ENCODE data around the gene TTC8.

The TTC8 gene

DNA sequence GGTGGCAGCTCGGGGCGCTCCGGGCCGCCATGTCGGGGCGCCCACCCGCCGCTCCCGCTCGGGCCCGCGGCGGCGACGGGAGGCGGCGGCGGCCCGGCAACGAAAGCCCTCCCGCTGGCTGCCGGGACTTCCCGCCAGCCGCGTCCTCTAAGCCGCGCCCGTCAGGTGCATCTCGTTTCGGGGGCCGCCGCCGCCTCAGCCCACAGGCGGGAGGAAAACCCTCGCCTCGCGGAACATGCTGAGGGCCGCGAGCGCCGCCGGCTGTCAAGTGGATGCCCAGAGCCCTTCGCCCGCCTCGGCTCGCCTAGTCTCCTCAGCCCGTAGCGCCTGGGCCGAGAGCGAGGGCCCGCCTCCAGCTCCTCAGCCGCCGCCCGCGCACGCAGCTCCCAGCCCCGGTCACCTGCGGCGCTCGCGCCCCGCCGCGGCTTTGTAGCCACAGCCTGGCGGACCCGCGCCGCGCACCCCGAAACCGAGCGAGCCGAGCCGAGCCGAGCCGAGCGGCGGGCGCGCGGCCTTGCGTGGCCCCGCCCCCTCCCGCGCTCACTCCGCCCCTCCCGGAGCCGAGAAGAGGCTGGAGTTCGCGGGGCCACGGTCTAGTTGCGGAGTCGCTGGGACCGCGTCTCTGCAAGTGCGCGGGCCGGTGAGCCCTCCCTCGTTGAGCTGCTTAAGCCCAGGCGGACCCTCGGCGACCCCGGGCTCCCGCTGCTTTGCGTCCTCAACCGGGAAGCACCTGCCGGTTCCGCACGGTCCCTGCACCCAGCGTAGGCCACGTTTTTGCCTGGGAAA lies 31.8 kb upstream of the TTC8 start, which contains the start of gene EML5:
Gene EML5 (minus strand): TSS at position 481 of the 786 bp plus-strand sequence. CDS start 450 bp downstream, at position 31.
- CTCF ChIA-PET: interaction anchor here (0.6 to 2.0 kb wide), 5 partner anchors 36 to 125 kb away, joined by 3 to 7 read pairs (median 3); no protein-coding TSS in a partner anchor
- POLR2A ChIA-PET: interaction anchor here (1.0 to 1.4 kb wide), 2 partner anchors 32 to 211 kb away, joined by 3 to 11 read pairs; partner anchors contain the start of gene TTC8
- Histone ChIP-seq H3K27ac (ENCODE audit: extremely low read depth, low read depth, low read length) (peak within 1 kb of the TSS; percentile 92), H3K36me3 (ENCODE audit: control insufficient read depth in 2 of 2, insufficient read depth in 1 of 2, low read length in 2 of 2) (no peaks in the 10 kb centered on the region), H3K4me1 (ENCODE audit: control insufficient read depth, insufficient read depth, low read length) (peaks cover 16% of the 10 kb centered on the region), H3K9me3 (ENCODE audit: control insufficient read depth, insufficient read depth, low read depth, low read length) (no peaks in the 10 kb centered on the region), H3K4me3 (ENCODE audit: low read depth, low read length) (peak within 1 kb of the TSS; percentile 81)
- TF ChIP-seq SP2 (tag by site-specific recombination; IDR thresholded peaks at IDR 0.05) (peak; percentile 46), ZSCAN30 (tag by site-specific recombination; IDR thresholded peaks at IDR 0.05) (peak; percentile 32; the same call in 1 of the 2 replicates), KLF16 (tag by site-specific recombination; IDR thresholded peaks at IDR 0.05) (no peak), EGR2 (tag by site-specific recombination; IDR thresholded peaks at IDR 0.05; ENCODE audit: low read depth) (0 out of 2 replicates have a peak, but pooled peaks have one; percentile 13), ZIC2 (tag by site-specific recombination; IDR thresholded peaks at IDR 0.05) (peak; percentile 14; the same call in 1 of the 2 replicates), ZNF2 (tag by site-specific recombination; IDR thresholded peaks at IDR 0.05) (0 out of 2 replicates have a peak, but pooled peaks have one; percentile 22), TRIM28 (IDR thresholded peaks at IDR 0.05; ENCODE audit: borderline replicate concordance, low read length) (no peak), ZNF10 (tag by site-specific recombination; IDR thresholded peaks at IDR 0.05) (no peak), ZNF335 (tag by site-specific recombination; conservative IDR thresholded peaks at IDR 0.05) (peak; percentile 75), ZBTB21 (tag by site-specific recombination; IDR thresholded peaks at IDR 0.05) (no peak), ZNF664 (tag by site-specific recombination; IDR thresholded peaks at IDR 0.05) (no peak), ZBTB8A (tag by site-specific recombination; IDR thresholded peaks at IDR 0.05) (peak; percentile 91), ZNF76 (tag by site-specific recombination; IDR thresholded peaks at IDR 0.05; ENCODE audit: borderline replicate concordance, low read depth) (peak; percentile 50; the same call in 1 of the 2 replicates), ZFHX2 (tag by site-specific recombination; conservative IDR thresholded peaks at IDR 0.05) (peak; percentile 65), ZNF654 (tag by site-specific recombination; IDR thresholded peaks at IDR 0.05; ENCODE audit: low read depth) (no peak), ZNF501 (tag by site-specific recombination; IDR thresholded peaks at IDR 0.05) (no peak), PRDM1 (tag by site-specific recombination; IDR thresholded peaks at IDR 0.05) (no peak), ZNF341 (tag by site-specific recombination; IDR thresholded peaks at IDR 0.05; ENCODE audit: low read depth) (no peak)
- TF ChIP-seq, protein P1, sequence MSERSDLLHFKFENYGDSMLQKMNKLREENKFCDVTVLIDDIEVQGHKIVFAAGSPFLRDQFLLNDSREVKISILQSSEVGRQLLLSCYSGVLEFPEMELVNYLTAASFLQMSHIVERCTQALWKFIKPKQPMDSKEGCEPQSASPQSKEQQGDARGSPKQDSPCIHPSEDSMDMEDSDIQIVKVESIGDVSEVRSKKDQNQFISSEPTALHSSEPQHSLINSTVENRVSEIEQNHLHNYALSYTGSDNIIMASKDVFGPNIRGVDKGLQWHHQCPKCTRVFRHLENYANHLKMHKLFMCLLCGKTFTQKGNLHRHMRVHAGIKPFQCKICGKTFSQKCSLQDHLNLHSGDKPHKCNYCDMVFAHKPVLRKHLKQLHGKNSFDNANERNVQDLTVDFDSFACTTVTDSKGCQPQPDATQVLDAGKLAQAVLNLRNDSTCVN (tag by site-specific recombination; optimal IDR thresholded peaks at IDR 0.05): peak; percentile 73
- TF ChIP-seq, protein P2, sequence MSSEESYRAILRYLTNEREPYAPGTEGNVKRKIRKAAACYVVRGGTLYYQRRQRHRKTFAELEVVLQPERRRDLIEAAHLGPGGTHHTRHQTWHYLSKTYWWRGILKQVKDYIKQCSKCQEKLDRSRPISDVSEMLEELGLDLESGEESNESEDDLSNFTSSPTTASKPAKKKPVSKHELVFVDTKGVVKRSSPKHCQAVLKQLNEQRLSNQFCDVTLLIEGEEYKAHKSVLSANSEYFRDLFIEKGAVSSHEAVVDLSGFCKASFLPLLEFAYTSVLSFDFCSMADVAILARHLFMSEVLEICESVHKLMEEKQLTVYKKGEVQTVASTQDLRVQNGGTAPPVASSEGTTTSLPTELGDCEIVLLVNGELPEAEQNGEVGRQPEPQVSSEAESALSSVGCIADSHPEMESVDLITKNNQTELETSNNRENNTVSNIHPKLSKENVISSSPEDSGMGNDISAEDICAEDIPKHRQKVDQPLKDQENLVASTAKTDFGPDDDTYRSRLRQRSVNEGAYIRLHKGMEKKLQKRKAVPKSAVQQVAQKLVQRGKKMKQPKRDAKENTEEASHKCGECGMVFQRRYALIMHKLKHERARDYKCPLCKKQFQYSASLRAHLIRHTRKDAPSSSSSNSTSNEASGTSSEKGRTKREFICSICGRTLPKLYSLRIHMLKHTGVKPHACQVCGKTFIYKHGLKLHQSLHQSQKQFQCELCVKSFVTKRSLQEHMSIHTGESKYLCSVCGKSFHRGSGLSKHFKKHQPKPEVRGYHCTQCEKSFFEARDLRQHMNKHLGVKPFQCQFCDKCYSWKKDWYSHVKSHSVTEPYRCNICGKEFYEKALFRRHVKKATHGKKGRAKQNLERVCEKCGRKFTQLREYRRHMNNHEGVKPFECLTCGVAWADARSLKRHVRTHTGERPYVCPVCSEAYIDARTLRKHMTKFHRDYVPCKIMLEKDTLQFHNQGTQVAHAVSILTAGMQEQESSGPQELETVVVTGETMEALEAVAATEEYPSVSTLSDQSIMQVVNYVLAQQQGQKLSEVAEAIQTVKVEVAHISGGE (tag by site-specific recombination; conservative IDR thresholded peaks at IDR 0.05; ENCODE audit: low read depth): peak; percentile 45; the same call in 1 of the 2 replicates
- TF ChIP-seq, protein P3, sequence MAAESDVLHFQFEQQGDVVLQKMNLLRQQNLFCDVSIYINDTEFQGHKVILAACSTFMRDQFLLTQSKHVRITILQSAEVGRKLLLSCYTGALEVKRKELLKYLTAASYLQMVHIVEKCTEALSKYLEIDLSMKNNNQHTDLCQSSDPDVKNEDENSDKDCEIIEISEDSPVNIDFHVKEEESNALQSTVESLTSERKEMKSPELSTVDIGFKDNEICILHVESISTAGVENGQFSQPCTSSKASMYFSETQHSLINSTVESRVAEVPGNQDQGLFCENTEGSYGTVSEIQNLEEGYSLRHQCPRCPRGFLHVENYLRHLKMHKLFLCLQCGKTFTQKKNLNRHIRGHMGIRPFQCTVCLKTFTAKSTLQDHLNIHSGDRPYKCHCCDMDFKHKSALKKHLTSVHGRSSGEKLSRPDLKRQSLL (tag by site-specific recombination; IDR thresholded peaks at IDR 0.05): 0 out of 2 replicates have a peak, but pooled peaks have one; percentile 12

All from HEK293 (cell line).